GM19463 (cell line): ENCODE measurements around the gene PLA2G2C.

Experiments used
- ATAC-seq: cut with Tn5 transposase; IDR thresholded peaks from one replicate; pipeline ENCODE4 v1.9.1; 2021; ENCODE audit warnings: mild to moderate bottlenecking, moderate library complexity; ENCODE audit not compliant: unreplicated experiment

Gene PLA2G2C

GRCh38 chr1:20209471-20209870 is 23.2 kb upstream of the PLA2G2C start:
- no peak for ATAC-seq

DNA sequence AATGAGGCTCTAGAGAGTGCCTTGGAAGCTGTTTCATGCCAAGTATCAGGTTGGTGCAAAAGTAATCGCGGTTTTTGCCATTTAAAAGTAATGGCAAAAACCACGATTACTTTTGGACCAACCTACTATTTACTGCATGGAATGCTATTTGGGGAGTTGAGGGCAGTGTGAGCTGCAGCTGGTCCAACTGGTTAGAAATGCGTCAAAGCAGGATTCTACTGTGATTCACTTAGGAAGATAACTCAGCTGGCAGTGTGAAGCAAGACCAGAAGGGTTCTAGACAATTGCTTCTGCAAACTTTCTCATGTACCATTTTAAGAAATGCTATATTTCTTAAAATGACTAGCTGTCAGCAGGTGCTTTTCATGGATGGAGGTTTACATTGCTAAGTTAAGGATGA is 21.2 kb upstream of the PLA2G2C start:
- ATAC-seq: no peak

GRCh38 chr1:20202166-20202565 is 15.8 kb upstream of the PLA2G2C start:
- no peak for ATAC-seq

GRCh38 chr1:20200966-20201365 is 14.6 kb upstream of the PLA2G2C start:
- no peak for ATAC-seq

- ATAC-seq: no peak
Observed at GRCh38 chr1:20199840-20200239, 13.5 kb upstream of the PLA2G2C start.

DNA sequence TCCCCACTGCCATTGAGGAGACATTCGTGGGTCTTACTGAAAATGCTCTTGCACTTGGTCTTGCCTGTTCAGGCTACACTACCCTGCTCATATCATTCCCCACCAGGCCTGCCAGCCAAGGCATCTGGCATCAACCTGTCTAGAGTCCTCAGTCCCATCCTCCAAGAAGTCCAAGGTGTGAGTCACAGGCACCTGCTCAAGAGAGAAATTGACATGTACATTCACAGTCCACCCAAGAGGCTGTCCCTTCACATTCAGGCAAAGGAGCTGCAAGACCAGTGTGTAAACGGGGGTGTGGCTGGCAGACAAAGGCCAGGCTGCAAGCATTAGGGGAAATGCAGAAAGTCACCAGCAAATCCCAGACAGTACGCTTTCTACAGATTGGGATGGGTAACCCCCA is 13.1 kb upstream of the PLA2G2C start:
- no peak for ATAC-seq

DNA sequence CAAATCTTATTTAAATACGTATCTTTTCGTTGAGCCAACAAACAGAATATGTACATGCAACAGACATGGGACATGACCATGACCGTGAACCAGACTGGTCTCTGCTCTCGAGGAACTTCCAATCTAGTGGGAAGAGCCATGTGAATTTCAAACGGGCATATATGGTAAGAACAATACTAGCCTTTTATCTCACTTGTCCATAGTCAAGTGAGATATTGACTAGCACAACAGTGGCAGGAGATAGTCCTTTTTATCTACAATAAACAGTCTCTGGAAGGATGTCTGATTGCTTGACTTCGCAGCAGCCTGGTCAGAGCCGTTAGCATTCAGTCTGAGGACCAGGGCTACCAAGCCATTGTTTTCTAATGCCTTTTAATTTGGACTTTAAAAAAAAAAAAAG is 12.6 kb upstream of the PLA2G2C start:
- ATAC-seq: no peak

DNA sequence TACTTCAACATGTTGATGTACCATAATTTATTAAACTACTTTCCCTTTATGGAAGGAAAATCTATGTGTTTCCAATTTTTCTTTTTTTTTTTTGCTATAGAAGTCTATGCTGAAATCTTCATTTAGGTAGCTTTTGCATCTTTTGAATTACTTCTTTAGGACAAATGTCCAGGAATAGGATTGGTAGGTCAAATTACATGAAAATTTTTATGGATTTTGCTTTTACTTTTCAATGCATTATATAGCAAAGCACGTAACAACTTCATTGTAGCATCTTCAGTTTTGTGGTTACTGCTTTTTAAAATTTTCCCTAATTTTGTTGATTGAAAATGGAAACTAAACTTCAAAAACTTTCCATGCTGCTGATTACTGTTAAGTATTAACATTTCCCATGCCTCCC is 12.0 kb upstream of the PLA2G2C start:
- ATAC-seq: no peak

- no peak for ATAC-seq
Observed at GRCh38 chr1:20197329-20197791, 11.0 kb upstream of the PLA2G2C start.

DNA sequence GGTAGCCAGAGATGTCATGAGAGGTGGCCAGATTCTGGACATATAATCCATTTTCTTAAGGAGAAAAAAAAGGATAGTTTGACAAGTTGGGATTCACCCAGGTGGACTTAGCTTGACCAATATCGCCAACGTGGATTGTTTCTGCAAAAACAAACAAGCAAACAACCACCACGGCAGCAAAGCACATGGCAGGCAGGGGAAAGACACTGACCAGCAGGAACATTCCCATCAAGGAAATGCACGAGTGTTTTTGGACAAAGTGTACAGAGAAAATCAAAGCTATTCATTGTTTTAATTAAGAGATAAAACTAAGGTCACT is 9.1 kb upstream of the PLA2G2C start:
- ATAC-seq: no peak

GRCh38 chr1:20194757-20195461 is 8.6 kb upstream of the PLA2G2C start:
- ATAC-seq: no peak

DNA sequence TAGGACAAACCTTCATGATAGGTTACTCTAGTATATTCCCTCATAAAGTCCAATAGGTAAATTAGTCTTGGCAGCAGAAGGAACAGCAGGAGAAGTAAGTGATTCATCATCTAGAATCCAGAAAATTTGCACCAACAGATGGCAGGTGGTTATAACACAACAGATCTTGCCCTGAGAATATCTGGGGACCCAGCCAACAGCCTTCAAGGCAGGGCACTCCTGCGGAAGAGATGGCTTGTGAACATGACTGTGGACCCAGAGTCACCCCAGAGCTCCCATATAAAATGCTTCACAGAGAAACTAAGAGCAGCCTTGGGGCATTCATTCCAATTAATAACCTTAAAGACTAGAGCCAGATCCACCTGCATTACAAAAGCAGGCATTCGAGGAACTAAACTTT is 7.9 kb upstream of the PLA2G2C start:
- ATAC-seq: no peak

GRCh38 chr1:20192871-20193411 is 6.6 kb upstream of the PLA2G2C start:
- no peak for ATAC-seq

- no peak for ATAC-seq
Observed at GRCh38 chr1:20192364-20192763, 6.0 kb upstream of the PLA2G2C start.

GRCh38 chr1:20191266-20191825 is 5.0 kb upstream of the PLA2G2C start:
- no peak for ATAC-seq

GRCh38 chr1:20190256-20191160 is 4.2 kb upstream of the PLA2G2C start:
- no peak for ATAC-seq

DNA sequence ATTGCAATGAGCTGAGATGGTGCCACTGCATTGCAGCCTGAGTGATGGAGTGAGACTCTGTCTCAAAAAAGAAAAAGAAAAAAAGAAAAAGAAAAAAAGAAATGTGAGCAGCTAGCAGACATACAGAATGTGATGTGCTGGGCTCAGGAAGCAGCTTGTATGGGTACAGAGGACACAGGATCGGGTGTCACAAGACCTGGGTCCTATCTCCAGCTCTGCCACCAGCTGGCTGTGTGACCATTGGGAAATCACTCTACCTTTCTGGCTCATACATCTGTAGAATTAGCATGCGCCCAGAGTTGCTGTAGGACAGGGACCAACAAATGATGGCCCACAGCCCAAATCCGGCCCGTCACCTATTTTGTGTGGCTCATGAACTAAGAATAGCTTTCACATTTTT is 3.3 kb upstream of the PLA2G2C start:
- ATAC-seq: no peak

DNA sequence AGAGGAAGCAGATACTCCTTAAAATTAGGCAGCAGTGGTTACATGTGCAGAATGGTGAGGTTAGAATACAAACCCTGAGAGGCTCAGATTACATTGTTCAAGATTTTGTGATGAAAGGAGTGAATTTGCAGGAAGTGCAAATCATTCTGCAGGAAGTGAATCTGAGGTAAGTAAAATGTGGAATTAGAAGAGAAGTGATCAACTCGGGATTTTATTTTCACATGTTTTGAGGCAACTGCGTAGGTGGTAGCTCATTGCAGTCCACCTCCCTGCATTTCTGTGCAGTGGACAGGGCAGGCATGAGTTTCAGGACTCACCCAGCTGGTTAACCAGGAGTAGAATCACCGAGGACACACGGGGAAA is 2.1 kb upstream of the PLA2G2C start:
- no peak for ATAC-seq

DNA sequence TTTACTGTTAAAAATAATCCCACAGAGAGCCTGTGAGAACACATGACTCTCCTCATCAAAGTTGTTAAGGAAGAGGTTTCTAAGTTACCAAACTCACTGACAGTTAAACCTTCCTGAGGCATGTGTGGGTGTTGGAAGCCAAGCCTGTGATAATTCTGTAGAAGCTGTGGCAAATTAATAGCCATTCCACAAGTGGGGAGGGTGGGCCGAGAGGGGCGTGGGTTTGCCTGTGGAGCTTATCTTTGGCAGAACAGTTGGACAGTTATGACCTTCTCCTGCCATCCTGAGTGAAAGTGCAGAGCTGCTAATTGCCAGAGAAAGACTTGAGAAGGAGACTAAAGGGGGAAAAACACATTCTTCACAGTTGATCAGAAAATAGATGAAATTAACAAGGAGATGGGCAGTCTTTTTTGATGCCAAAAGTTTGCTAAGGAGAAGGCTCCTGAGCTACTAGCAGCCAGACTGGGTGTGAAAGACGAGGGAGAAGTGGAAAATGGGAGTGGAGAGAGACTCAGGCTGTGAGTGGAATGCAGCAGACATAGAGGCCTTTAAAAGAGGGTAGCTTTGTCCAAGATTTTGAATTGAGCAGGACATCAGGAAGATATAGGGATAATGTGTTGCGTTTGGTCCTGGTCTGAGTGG is 1.6 kb upstream of the PLA2G2C start:
- ATAC-seq: no peak

DNA sequence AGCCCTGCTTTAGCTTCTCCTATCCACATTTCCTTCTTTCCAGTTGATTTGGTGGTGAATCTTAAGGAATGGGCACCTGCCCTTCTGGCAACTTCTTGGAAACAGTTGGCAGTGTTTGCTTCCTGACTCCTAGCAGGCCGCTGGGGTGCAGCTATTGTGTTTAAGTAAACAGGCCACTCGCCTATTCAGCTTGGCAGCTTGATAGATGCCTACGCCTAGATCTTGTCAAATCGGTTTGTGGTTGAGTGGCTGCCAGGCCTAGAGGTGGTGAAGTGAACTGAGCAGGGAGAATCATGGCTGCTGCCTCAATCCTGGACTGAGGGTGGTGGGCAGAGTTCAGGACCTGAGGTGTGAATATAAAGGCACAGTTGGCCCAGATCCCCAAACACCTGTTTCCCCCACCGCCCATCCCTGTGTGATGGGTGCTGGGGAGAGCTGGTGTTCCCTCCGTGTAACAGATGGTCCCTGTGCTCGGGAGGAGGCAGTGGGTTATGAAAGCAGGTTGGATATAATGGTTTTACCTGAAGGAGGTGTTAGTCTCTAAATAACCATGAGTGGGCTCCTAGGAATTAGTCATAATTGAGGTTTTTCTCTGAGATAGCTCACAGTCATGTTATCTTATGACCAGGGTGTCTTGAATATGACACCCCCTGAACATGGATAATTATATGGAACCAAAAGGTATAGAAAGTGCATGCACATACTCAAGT is 940 bp upstream of the PLA2G2C start:
- ATAC-seq: no peak
